ENCODE measurements around the gene FAM13B.
"Not testable (repeated sequence)": the region's sequence is repeated elsewhere in the genome, so short reads cannot be mapped to it uniquely, and the experiment has no call there.

FAM13B gene

DNA sequence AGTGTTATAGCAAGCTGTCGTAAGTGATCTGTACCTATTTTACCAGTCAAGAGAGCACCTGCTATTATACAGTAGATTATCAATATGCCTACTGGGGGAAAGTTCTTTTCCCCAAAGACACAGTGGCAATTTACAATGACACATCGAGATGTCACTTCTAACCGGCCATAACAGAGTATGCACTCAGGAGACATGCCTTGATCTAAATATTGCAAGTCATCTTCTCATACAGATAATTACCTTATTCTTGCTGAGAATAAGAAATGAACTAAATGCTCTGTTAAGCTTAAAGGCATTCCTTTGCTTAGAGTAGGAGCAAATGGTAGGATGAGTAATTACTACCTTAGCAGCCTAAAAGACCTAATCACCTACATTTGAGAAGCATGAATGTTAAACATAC, 72.1 kb downstream of the FAM13B start:
- H3K4me1 ChIP-seq (ENCODE audit: control insufficient read depth, insufficient read depth, low read length, unreplicated experiment), result no peaks in the 10 kb centered on the region
- H3K27me3 ChIP-seq (ENCODE audit: insufficient read depth, low read length), result no peaks in the 10 kb centered on the region
- no peak overlapping the region for H3K4me3 ChIP-seq (ENCODE audit: low read depth, low read length)
- peaks cover 11% of the 10 kb centered on the region; the same call in 1 of the 2 replicates for H3K36me3 ChIP-seq (ENCODE audit: insufficient read depth, low read length)
- H2AFZ ChIP-seq (ENCODE audit: low read length, unreplicated experiment), result no peak overlapping the region
- H3K27ac ChIP-seq (ENCODE audit: low read depth, low read length), result no peak overlapping the region
- peaks cover 2% of the 10 kb centered on the region for H3K79me2 ChIP-seq (ENCODE audit: control insufficient read depth, insufficient read depth, low read length, unreplicated experiment)

- no peak overlapping the region for H3K4me3 ChIP-seq (ENCODE audit: low read depth, low read length)
- peaks cover 11% of the 10 kb centered on the region; the same call in 1 of the 2 replicates for H3K36me3 ChIP-seq (ENCODE audit: insufficient read depth, low read length)
- H3K27ac ChIP-seq (ENCODE audit: low read depth, low read length), result no peak overlapping the region
- no peaks in the 10 kb centered on the region for H3K27me3 ChIP-seq (ENCODE audit: insufficient read depth, low read length)
- H2AFZ ChIP-seq (ENCODE audit: low read length, unreplicated experiment), result no peak overlapping the region
- H3K79me2 ChIP-seq (ENCODE audit: control insufficient read depth, insufficient read depth, low read length, unreplicated experiment), result peaks cover under 1% of the 10 kb centered on the region
- H3K4me1 ChIP-seq (ENCODE audit: control insufficient read depth, insufficient read depth, low read length, unreplicated experiment), result peaks cover 1% of the 10 kb centered on the region
Observed at GRCh38 chr5:137960141-137960540, 72.7 kb downstream of the FAM13B start.

DNA sequence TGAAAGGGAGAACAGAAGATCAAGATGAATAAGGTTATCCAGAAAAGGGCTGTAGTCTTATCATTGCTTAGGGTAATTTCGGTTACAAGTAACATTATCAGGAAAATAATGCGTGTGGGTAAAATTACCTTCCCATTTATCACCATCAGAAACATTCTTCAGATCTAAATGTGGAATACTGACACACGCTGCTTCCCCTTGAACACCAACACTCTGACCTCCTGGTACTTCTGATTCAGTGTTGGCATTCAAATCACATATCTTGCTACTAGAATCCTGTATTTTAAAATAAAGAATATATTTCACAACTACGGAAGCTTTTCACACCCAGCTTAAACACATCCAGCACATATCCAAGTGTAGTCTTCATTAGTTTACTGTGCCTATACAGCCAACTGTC, 73.4 kb downstream of the FAM13B start:
- no peaks in the 10 kb centered on the region for H3K79me2 ChIP-seq (ENCODE audit: control insufficient read depth, insufficient read depth, low read length, unreplicated experiment)

GRCh38 chr5:137957948-137958347, 74.9 kb downstream of the FAM13B start:
- no peak overlapping the region for H3K27ac ChIP-seq (ENCODE audit: low read depth, low read length)
- no peak overlapping the region for H3K4me3 ChIP-seq (ENCODE audit: low read depth, low read length)
- no peak overlapping the region for H2AFZ ChIP-seq (ENCODE audit: low read length, unreplicated experiment)
- peaks cover 13% of the 10 kb centered on the region for H3K36me3 ChIP-seq (ENCODE audit: insufficient read depth, low read length)
- H3K4me1 ChIP-seq (ENCODE audit: control insufficient read depth, insufficient read depth, low read length, unreplicated experiment), result peaks cover 15% of the 10 kb centered on the region
- H3K27me3 ChIP-seq (ENCODE audit: insufficient read depth, low read length), result no peaks in the 10 kb centered on the region
- no peaks in the 10 kb centered on the region for H3K79me2 ChIP-seq (ENCODE audit: control insufficient read depth, insufficient read depth, low read length, unreplicated experiment)

More for the DNA sequence above, 73.4 kb downstream of the FAM13B start:
- peaks cover 8% of the 10 kb centered on the region for H3K4me1 ChIP-seq (ENCODE audit: control insufficient read depth, insufficient read depth, low read length, unreplicated experiment)
- no peaks in the 10 kb centered on the region for H3K27me3 ChIP-seq (ENCODE audit: insufficient read depth, low read length)
- peaks cover 11% of the 10 kb centered on the region; the same call in 1 of the 2 replicates for H3K36me3 ChIP-seq (ENCODE audit: insufficient read depth, low read length)
- H3K27ac ChIP-seq (ENCODE audit: low read depth, low read length), result no peak overlapping the region
- H3K4me3 ChIP-seq (ENCODE audit: low read depth, low read length), result no peak overlapping the region
- H2AFZ ChIP-seq (ENCODE audit: low read length, unreplicated experiment), result no peak overlapping the region

DNA sequence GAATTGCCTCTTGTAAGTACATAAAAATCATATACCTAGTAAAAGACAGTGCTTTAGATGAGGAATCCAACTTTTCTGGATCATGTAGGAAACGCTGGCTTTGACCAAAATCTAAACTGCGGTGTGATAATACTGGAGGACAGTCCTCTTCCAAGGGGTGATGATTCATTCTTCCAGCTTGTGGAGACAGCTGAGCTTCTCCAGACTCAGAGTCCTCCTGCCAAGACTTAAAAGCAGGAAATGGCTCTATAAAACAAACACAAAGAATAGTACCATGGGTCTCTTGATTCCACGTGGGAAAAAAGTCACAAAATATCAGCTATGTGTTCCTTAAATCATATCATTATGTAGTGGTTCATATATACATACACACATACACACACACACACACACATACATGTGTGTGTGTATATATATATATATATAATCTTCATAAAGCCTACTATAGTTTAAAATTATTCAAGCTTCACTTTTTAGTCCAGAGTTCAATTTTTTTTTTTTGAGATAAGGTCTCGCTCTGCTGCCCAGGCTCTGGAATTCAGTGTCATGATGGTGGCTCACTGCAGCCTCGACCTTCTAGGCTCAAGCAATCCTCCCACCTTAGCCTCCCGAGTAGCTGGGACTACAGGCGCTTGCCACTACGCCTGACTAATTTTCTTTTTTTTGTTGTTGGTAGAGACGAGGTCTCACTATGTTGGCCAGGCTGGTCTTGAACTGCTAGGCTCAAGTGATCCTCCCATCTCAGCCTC, 78.6 kb downstream of the FAM13B start:
- peaks cover 15% of the 10 kb centered on the region for H3K4me1 ChIP-seq (ENCODE audit: control insufficient read depth, insufficient read depth, low read length, unreplicated experiment)
- no peak overlapping the region for H2AFZ ChIP-seq (ENCODE audit: low read length, unreplicated experiment)
- H3K79me2 ChIP-seq (ENCODE audit: control insufficient read depth, insufficient read depth, low read length, unreplicated experiment), result no peaks in the 10 kb centered on the region
- peak overlapping the region; percentile 50 for H3K27ac ChIP-seq (ENCODE audit: low read depth, low read length)
- peak overlapping the region; percentile 58 for H3K4me3 ChIP-seq (ENCODE audit: low read depth, low read length)
- no peaks in the 10 kb centered on the region for H3K27me3 ChIP-seq (ENCODE audit: insufficient read depth, low read length)
- H3K36me3 ChIP-seq (ENCODE audit: insufficient read depth, low read length), result peaks cover 18% of the 10 kb centered on the region

- no peaks in the 10 kb centered on the region for H3K27me3 ChIP-seq (ENCODE audit: insufficient read depth, low read length)
- H3K79me2 ChIP-seq (ENCODE audit: control insufficient read depth, insufficient read depth, low read length, unreplicated experiment), result no peaks in the 10 kb centered on the region
- H3K27ac ChIP-seq (ENCODE audit: low read depth, low read length), result no peak overlapping the region
- H2AFZ ChIP-seq (ENCODE audit: low read length, unreplicated experiment), result no peak overlapping the region
- peaks cover 49% of the 10 kb centered on the region for H3K36me3 ChIP-seq (ENCODE audit: insufficient read depth, low read length)
- no peaks in the 10 kb centered on the region for H3K4me1 ChIP-seq (ENCODE audit: control insufficient read depth, insufficient read depth, low read length, unreplicated experiment)
- no peak overlapping the region for H3K4me3 ChIP-seq (ENCODE audit: low read depth, low read length)
Observed at GRCh38 chr5:137945825-137946224, 87.1 kb downstream of the FAM13B start.

DNA sequence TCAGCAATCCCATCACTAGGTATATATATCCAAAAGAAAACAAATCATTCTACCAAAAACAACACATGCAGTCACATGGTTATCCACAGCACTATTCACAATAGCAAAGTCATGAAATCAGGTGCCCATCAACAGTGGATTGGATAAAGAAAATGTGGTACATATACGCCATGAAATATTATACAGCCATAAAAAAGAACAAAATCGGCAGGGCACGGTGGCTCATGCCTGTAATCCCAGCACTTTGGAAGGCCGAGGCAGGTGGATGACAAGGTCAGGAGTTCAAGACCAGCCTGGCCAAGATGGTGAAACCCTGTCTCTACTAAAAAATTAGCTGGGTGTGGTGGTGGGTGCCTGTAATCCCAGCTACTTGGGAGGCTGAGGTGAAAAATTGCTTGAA, 88.6 kb downstream of the FAM13B start:
- not testable (repeated sequence) for H2AFZ ChIP-seq (ENCODE audit: low read length, unreplicated experiment); H3K4me1 ChIP-seq (ENCODE audit: control insufficient read depth, insufficient read depth, low read length, unreplicated experiment); H3K27ac ChIP-seq (ENCODE audit: low read depth, low read length); H3K79me2 ChIP-seq (ENCODE audit: control insufficient read depth, insufficient read depth, low read length, unreplicated experiment); H3K27me3 ChIP-seq (ENCODE audit: insufficient read depth, low read length); H3K4me3 ChIP-seq (ENCODE audit: low read depth, low read length)
- peaks cover 56% of the 10 kb centered on the region for H3K36me3 ChIP-seq (ENCODE audit: insufficient read depth, low read length)

DNA sequence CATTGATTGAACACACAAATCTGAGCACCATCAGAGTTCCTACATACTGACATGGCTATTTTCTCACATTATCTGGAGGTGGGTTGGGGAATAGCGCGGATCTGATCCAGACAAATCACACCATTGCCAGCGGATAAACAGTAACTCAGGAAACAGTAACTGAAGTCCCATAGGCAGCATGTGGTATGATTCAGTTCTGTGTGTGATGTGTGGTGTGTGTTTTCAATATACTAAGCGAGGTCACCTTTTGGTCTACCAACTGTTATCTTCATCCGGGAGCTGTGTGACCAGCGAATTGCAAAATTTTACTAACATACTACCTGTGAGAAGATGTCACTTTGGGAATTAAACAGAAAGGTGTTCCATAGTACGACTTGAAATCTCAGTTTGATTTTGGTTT, 93.5 kb downstream of the FAM13B start:
- no peaks in the 10 kb centered on the region for H3K27me3 ChIP-seq (ENCODE audit: insufficient read depth, low read length)
- H3K4me3 ChIP-seq (ENCODE audit: low read depth, low read length), result no peak overlapping the region
- H3K27ac ChIP-seq (ENCODE audit: low read depth, low read length), result no peak overlapping the region
- H3K4me1 ChIP-seq (ENCODE audit: control insufficient read depth, insufficient read depth, low read length, unreplicated experiment), result no peaks in the 10 kb centered on the region
- H2AFZ ChIP-seq (ENCODE audit: low read length, unreplicated experiment), result no peak overlapping the region
- peaks cover 30% of the 10 kb centered on the region for H3K36me3 ChIP-seq (ENCODE audit: insufficient read depth, low read length)
- no peaks in the 10 kb centered on the region for H3K79me2 ChIP-seq (ENCODE audit: control insufficient read depth, insufficient read depth, low read length, unreplicated experiment)

DNA sequence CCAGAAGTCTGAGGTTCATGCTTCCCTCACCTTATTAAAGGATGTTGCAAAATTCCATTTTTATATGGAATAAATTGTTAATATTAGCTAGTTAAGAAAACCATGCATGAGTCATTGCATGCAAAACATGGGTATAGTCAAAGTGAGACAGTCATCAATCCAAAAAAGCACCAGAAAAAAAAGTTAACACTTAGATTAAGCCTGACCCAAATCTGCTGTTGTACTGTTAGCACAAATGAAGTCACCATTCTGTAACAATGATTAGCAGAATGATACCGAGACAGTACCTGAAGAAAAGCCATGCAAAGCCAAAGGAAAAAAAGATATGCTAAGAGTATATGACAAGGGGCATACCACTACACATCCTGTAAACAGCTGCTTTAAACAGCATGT, 94.1 kb downstream of the FAM13B start:
- Histone ChIP-seq H3K4me1 (ENCODE audit: control insufficient read depth, insufficient read depth, low read length, unreplicated experiment) (no peaks in the 10 kb centered on the region), H3K4me3 (ENCODE audit: low read depth, low read length) (no peak overlapping the region), H3K27ac (ENCODE audit: low read depth, low read length) (no peak overlapping the region), H3K36me3 (ENCODE audit: insufficient read depth, low read length) (peaks cover 25% of the 10 kb centered on the region), H2AFZ (ENCODE audit: low read length, unreplicated experiment) (no peak overlapping the region), H3K27me3 (ENCODE audit: insufficient read depth, low read length) (no peaks in the 10 kb centered on the region), H3K79me2 (ENCODE audit: control insufficient read depth, insufficient read depth, low read length, unreplicated experiment) (no peaks in the 10 kb centered on the region)

DNA sequence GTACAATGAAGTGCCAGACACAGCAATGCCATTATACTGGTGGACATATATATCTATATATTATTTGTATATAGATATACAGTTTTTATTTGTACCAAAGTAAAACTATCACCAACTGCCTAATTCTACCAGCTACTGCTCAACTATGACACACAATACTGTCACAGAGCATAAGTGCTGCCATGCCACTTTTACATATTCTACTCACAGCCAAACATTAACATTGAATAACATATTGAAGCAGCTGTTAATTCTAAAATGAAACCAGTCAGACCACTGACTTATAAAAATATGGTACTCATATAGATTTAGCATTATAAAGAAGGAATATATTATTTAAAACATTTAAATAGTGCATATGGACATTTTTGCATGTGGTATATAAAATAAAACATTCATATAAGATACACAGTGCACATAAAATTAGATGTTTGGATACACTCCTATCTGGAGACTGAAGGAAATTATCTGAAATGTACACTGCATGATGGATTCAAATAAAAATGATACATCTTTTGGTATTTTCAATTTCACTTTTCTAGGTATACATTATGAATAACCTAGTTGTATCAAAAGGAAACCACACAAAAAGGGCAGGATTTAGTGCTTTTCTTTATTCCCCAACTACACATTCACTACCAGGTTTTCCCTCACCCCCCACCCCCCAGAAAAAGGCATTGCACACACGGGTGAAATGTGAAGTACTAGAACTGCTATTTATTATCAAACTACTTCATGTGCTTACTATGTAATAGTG, 94.7 kb downstream of the FAM13B start:
- H3K4me3 ChIP-seq (ENCODE audit: low read depth, low read length), result no peak overlapping the region
- H3K27ac ChIP-seq (ENCODE audit: low read depth, low read length), result no peak overlapping the region
- peaks cover 25% of the 10 kb centered on the region for H3K36me3 ChIP-seq (ENCODE audit: insufficient read depth, low read length)
- H3K27me3 ChIP-seq (ENCODE audit: insufficient read depth, low read length), result no peaks in the 10 kb centered on the region
- peaks cover 4% of the 10 kb centered on the region for H3K4me1 ChIP-seq (ENCODE audit: control insufficient read depth, insufficient read depth, low read length, unreplicated experiment)
- H2AFZ ChIP-seq (ENCODE audit: low read length, unreplicated experiment), result no peak overlapping the region
- no peaks in the 10 kb centered on the region for H3K79me2 ChIP-seq (ENCODE audit: control insufficient read depth, insufficient read depth, low read length, unreplicated experiment)

DNA sequence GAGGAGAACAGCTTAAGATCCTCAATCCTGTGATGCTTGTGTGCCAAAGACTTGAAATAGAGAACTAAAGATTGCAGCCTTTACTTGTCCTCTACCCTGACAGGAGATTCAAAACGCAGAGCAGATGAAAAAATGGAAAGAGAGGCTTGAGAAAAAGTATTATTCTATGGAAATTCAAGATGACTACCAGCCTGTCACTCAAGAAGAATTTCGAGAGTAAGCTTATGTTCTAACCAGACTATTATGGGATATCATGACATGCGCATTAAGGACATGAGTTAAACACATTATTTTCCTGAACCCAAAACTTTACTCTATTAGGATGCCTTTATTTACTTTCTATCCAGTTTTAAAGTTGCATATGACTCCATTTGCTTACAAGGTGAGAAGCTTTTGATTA, 97.2 kb downstream of the FAM13B start:
- H2AFZ ChIP-seq (ENCODE audit: low read length, unreplicated experiment), result no peak overlapping the region
- H3K27me3 ChIP-seq (ENCODE audit: insufficient read depth, low read length), result no peaks in the 10 kb centered on the region
- no peaks in the 10 kb centered on the region for H3K79me2 ChIP-seq (ENCODE audit: control insufficient read depth, insufficient read depth, low read length, unreplicated experiment)
- peaks cover 5% of the 10 kb centered on the region for H3K4me1 ChIP-seq (ENCODE audit: control insufficient read depth, insufficient read depth, low read length, unreplicated experiment)
- H3K4me3 ChIP-seq (ENCODE audit: low read depth, low read length), result no peak overlapping the region
- H3K36me3 ChIP-seq (ENCODE audit: insufficient read depth, low read length), result peaks cover 12% of the 10 kb centered on the region
- H3K27ac ChIP-seq (ENCODE audit: low read depth, low read length), result no peak overlapping the region

All from ACC112 (cell line).